Measurements from ENCODE around the gene PTCD3. TPM values are rescaled to one million over a fixed set of nuclear protein-coding genes. Genes with fewer than 3 reads are reported as not detected.

PTCD3 gene
- total RNA-seq, 1 donor from 2014 or later, result 48.9 TPM

- no peak overlapping the region for H3K27ac Mint-ChIP-seq (ENCODE audit: unreplicated experiment)
Observed at GRCh38 chr2:86097913-86098312, 8.1 kb upstream of the PTCD3 start.

GRCh38 chr2:86102157-86102556 is 3.9 kb upstream of the PTCD3 start:
- no peak overlapping the region for H3K27ac Mint-ChIP-seq (ENCODE audit: unreplicated experiment)
- no peak for DNase-seq (ENCODE audit: low spot score)
- H3K27me3 Mint-ChIP-seq (ENCODE audit: low read depth), result no peaks in the 10 kb centered on the region
- H3K4me3 Mint-ChIP-seq (ENCODE audit: unreplicated experiment), result no peak overlapping the region
- peaks cover 31% of the 10 kb centered on the region for H3K4me1 Mint-ChIP-seq (ENCODE audit: low read depth)
- peaks cover 22% of the 10 kb centered on the region for H3K36me3 Mint-ChIP-seq (ENCODE audit: low read depth)
- H3K9me3 Mint-ChIP-seq (ENCODE audit: low read depth), result peaks cover 5% of the 10 kb centered on the region
- TF ChIP-seq CTCF (IDR thresholded peaks at IDR 0.05), result no peak

More at GRCh38 chr2:86097913-86098312, 8.1 kb upstream of the PTCD3 start:
- no peak for DNase-seq (ENCODE audit: low spot score)
- H3K4me1 Mint-ChIP-seq (ENCODE audit: low read depth), result peaks cover 2% of the 10 kb centered on the region
- no peak overlapping the region for H3K4me3 Mint-ChIP-seq (ENCODE audit: unreplicated experiment)
- no peaks in the 10 kb centered on the region for H3K27me3 Mint-ChIP-seq (ENCODE audit: low read depth)
- peaks cover 5% of the 10 kb centered on the region for H3K9me3 Mint-ChIP-seq (ENCODE audit: low read depth)
- H3K36me3 Mint-ChIP-seq (ENCODE audit: low read depth), result peaks cover 30% of the 10 kb centered on the region
- no peak for TF ChIP-seq CTCF (IDR thresholded peaks at IDR 0.05)

GRCh38 chr2:86105252-86105968 is 625 bp upstream of the PTCD3 start, which contains the start of gene POLR1A:
Gene POLR1A (minus strand): TSS chr2:86105886. CDS start chr2:86105776, 110 bp downstream.
- Mint-ChIP-seq H3K9me3 (ENCODE audit: low read depth) (peaks cover 5% of the 10 kb centered on the region), H3K4me3 (ENCODE audit: unreplicated experiment) (peak within 1 kb of the TSS; percentile 91), H3K27ac (ENCODE audit: unreplicated experiment) (peak within 1 kb of the TSS; percentile 99), H3K27me3 (ENCODE audit: low read depth) (no peaks in the 10 kb centered on the region), H3K4me1 (ENCODE audit: low read depth) (peaks cover 45% of the 10 kb centered on the region), H3K36me3 (ENCODE audit: low read depth) (peaks cover 19% of the 10 kb centered on the region)
- TF ChIP-seq CTCF (IDR thresholded peaks at IDR 0.05), result peak; percentile 53
- no peak for DNase-seq (ENCODE audit: low spot score)

- no peak for DNase-seq (ENCODE audit: low spot score)
- Mint-ChIP-seq H3K9me3 (ENCODE audit: low read depth) (peaks cover 5% of the 10 kb centered on the region), H3K27ac (ENCODE audit: unreplicated experiment) (peak overlapping the region; percentile 99), H3K4me3 (ENCODE audit: unreplicated experiment) (peak overlapping the region; percentile 91), H3K4me1 (ENCODE audit: low read depth) (peaks cover 45% of the 10 kb centered on the region), H3K27me3 (ENCODE audit: low read depth) (no peaks in the 10 kb centered on the region), H3K36me3 (ENCODE audit: low read depth) (peaks cover 25% of the 10 kb centered on the region)
- TF ChIP-seq CTCF (IDR thresholded peaks at IDR 0.05), result no peak
Observed at GRCh38 chr2:86107031-86107430, 996 bp downstream of the PTCD3 start.

GRCh38 chr2:86118130-86118529 is 12.1 kb downstream of the PTCD3 start:
- no peak for TF ChIP-seq CTCF (IDR thresholded peaks at IDR 0.05)
- Mint-ChIP-seq H3K27me3 (ENCODE audit: low read depth) (no peaks in the 10 kb centered on the region), H3K4me1 (ENCODE audit: low read depth) (peaks cover 17% of the 10 kb centered on the region), H3K36me3 (ENCODE audit: low read depth) (peaks cover 43% of the 10 kb centered on the region), H3K4me3 (ENCODE audit: unreplicated experiment) (no peak overlapping the region), H3K27ac (ENCODE audit: unreplicated experiment) (no peak overlapping the region), H3K9me3 (ENCODE audit: low read depth) (no peaks in the 10 kb centered on the region)
- DNase-seq (ENCODE audit: low spot score), result no peak
